IMR-90 (cell line): ENCODE measurements around the gene CDKL1. TPM values are rescaled to one million over a fixed set of nuclear protein-coding genes. Genes with fewer than 3 reads are reported as not detected.

Experiments used
- ATAC-seq: fragments of 200-7000 bp; cut with Tn5 transposase; 2 replicates; pipeline ENCODE4 v1.9.1; 2020; ENCODE audit warnings: low read depth, mild to moderate bottlenecking, moderate library complexity
- BruUV-seq: library from RNA; stranded (reverse); fragments of 400-500 nt; replicated peaks from 2 replicates; lab custom pipeline; 2021; lab: Mats Ljungman, UMichigan
- CTCF ChIA-PET: fragments of 300-600 bp; formaldehyde crosslinking; extraction: SDS; loops from one replicate; lab custom pipeline; 2021; ENCODE audit warnings: antibody characterized with exemption; lab: Yijun Ruan, JAX
- POLR2A ChIA-PET: fragments of 300-600 bp; sonication (Branson Sonifier 250); formaldehyde crosslinking; loops from one replicate; lab custom pipeline; 2022; ENCODE audit warnings: antibody characterized with exemption; ENCODE audit not compliant: unreplicated experiment; lab: Charles Lee
- DNase-seq: peaks from one replicate; pipeline ENCODE4 v3.0.0; 2013
- H2AFZ ChIP-seq: replicated peaks from 2 replicates; pipeline ENCODE3; 2013; ENCODE audit warnings: low read length, mild to moderate bottlenecking; ENCODE audit not compliant: poor library complexity
- H2AK5ac ChIP-seq: 2 replicates; pipeline ENCODE4 v1.6.1; 2013; ENCODE audit warnings: low read depth, low read length, inconsistent platforms
- H2AK9ac ChIP-seq: replicated peaks from 2 replicates; pipeline ENCODE3; 2013; ENCODE audit warnings: mild to moderate bottlenecking, low read depth, low read length, moderate library complexity; ENCODE audit not compliant: poor library complexity
- H2BK120ac ChIP-seq: 2 replicates; pipeline ENCODE4 v1.6.1; 2013; ENCODE audit warnings: low read depth, low read length, inconsistent platforms
- H2BK15ac ChIP-seq: 3 replicates; pipeline ENCODE4 v1.6.1; 2013; ENCODE audit warnings: low read depth, low read length, inconsistent platforms
- H2BK20ac ChIP-seq: 2 replicates; pipeline ENCODE4 v1.6.1; 2013; ENCODE audit warnings: low read depth, mild to moderate bottlenecking, inconsistent platforms, low read length, moderate library complexity
- H2BK5ac ChIP-seq: 2 replicates; pipeline ENCODE4 v1.6.1; 2013; ENCODE audit warnings: mild to moderate bottlenecking, low read depth, low read length, inconsistent platforms; ENCODE audit not compliant: poor library complexity, severe bottlenecking
- H3K14ac ChIP-seq: replicated peaks from 2 replicates; pipeline ENCODE4 v1.6.1; 2013; ENCODE audit warnings: low read depth, low read length, inconsistent platforms
- H3K18ac ChIP-seq: 2 replicates; pipeline ENCODE4 v1.6.1; 2013; ENCODE audit warnings: low read depth, low read length, control low read depth
- H3K23ac ChIP-seq: 2 replicates; pipeline ENCODE4 v1.6.1; 2013; ENCODE audit warnings: low read depth, low read length, inconsistent platforms
- H3K27ac ChIP-seq: 2 replicates; pipeline ENCODE4 v1.5.1; 2013; ENCODE audit warnings: mild to moderate bottlenecking, control low read depth, low read length; ENCODE audit not compliant: insufficient read depth
- H3K27me3 ChIP-seq: 2 replicates; pipeline ENCODE4 v1.6.1; 2013; ENCODE audit warnings: low read length; ENCODE audit not compliant: control insufficient read depth, insufficient read depth
- H3K36me3 ChIP-seq: 2 replicates; pipeline ENCODE4 v1.6.1; 2013; ENCODE audit warnings: low read length, mixed read lengths; ENCODE audit not compliant: control insufficient read depth, insufficient read depth
- H3K4ac ChIP-seq: 2 replicates; pipeline ENCODE4 v1.6.1; 2013; ENCODE audit warnings: low read depth, low read length, inconsistent platforms
- H3K4me1 ChIP-seq: 2 replicates; pipeline ENCODE4 v1.6.1; 2013; ENCODE audit warnings: low read length, mixed read lengths; ENCODE audit not compliant: control insufficient read depth, insufficient read depth
- H3K4me2 ChIP-seq: 2 replicates; pipeline ENCODE4 v1.6.1; 2013; ENCODE audit warnings: low read depth, mild to moderate bottlenecking, control low read depth, low read length, moderate library complexity
- H3K4me3 ChIP-seq: 2 replicates; pipeline ENCODE4 v1.5.1; 2013; ENCODE audit warnings: low read depth, mild to moderate bottlenecking, control low read depth, low read length, moderate library complexity; ENCODE audit not compliant: insufficient read depth
- H3K56ac ChIP-seq: 2 replicates; pipeline ENCODE4 v1.6.1; 2013; ENCODE audit warnings: low read length, inconsistent platforms; ENCODE audit not compliant: insufficient read depth; ENCODE audit errors: extremely low read depth
- H3K79me1 ChIP-seq, 2 experiments: 2 replicates each; pipeline ENCODE4 v1.6.1; 2013; ENCODE audit warnings: low read length in 2 of 2, inconsistent platforms in 1 of 2, low read depth in 1 of 2
- H3K9ac ChIP-seq: 2 replicates; pipeline ENCODE4 v1.6.1; 2013; ENCODE audit warnings: low read depth, low read length, control low read depth
- H3K9me1 ChIP-seq: 2 replicates; pipeline ENCODE4 v1.6.1; 2013; ENCODE audit warnings: low read length, inconsistent platforms; ENCODE audit not compliant: insufficient read depth
- H3K9me3 ChIP-seq: 2 replicates; pipeline ENCODE4 v1.6.1; 2013; ENCODE audit warnings: low read length; ENCODE audit not compliant: control insufficient read depth, insufficient read depth
- H4K20me1 ChIP-seq: 2 replicates; pipeline ENCODE4 v1.6.1; 2013; ENCODE audit warnings: low read length, inconsistent platforms; ENCODE audit not compliant: insufficient read depth
- H4K5ac ChIP-seq: 2 replicates; pipeline ENCODE4 v1.6.1; 2013; ENCODE audit warnings: mild to moderate bottlenecking, low read depth, low read length, control low read depth
- H4K8ac ChIP-seq, 2 experiments: 2 replicates each; pipeline ENCODE4 v1.6.1; 2013; ENCODE audit warnings: low read depth in 2 of 2, low read length in 2 of 2, control low read depth in 1 of 2, inconsistent platforms in 1 of 2
- H4K91ac ChIP-seq: 2 replicates; pipeline ENCODE4 v1.6.1; 2013; ENCODE audit warnings: low read depth, low read length, inconsistent platforms; ENCODE audit not compliant: insufficient read depth
- MXI1 ChIP-seq: IDR thresholded peaks from 2 replicates; pipeline ENCODE4 v1.6.1; 2012; ENCODE audit warnings: low read depth, mild to moderate bottlenecking, low read length, moderate library complexity, borderline replicate concordance
- WGBS, 2 experiments: methylation state at CpG; one replicate each; pipeline versions ENCODE4 v1.1.5 to v1.1.7; 2013; ENCODE audit warnings: missing lambda C conversion rate in 2 of 2; ENCODE audit not compliant: insufficient read length in 1 of 2; ENCODE audit errors: extremely low coverage in 2 of 2; 5-methylcytosine and 5-hydroxymethylcytosine counted together
- dilution Hi-C: fragments of 300-500 bp; cut with HindIII; formaldehyde crosslinking; loops from one replicate; pipeline ENCODE4 v1.14.3; 2018; ENCODE audit warnings: low sequenced_read_pairs; ENCODE audit not compliant: unreplicated experiment
- in situ Hi-C: fragments of 300-500 bp; cut with MboI; formaldehyde crosslinking; loops from 3 replicates; pipeline ENCODE4 v1.14.3; 2019; ENCODE audit warnings: low sequenced_read_pairs, inconsistent platforms, mixed read lengths
- intact Hi-C: fragments of 100-400 bp; cut with micrococcal nuclease; formaldehyde crosslinking; loops from 2 replicates; pipeline ENCODE4 v1.10.0; 2022
- polyA plus RNA-seq, 3 experiments: library from polyadenylated mRNA; depleted of rRNA; stranded (reverse); fragments of >200 nt; gene quantifications; 2 replicates each; pipeline ENCODE4 v1.2.3, GENCODE V29; 2012; ENCODE audit warnings: low replicate concordance in 1 of 3
- total RNA-seq: library from RNA; depleted of rRNA; stranded (reverse); fragments of >200 nt; gene quantifications from 2 replicates; pipeline ENCODE4 v1.2.3, GENCODE V29; 2012

Gene CDKL1
- total and polyA plus RNA-seq, 2 of the 4 experiments (the other 2 are of a cell fraction): 1.9 to 3.8 TPM

- BruUV-seq: no TSS peak
- Histone ChIP-seq H2AK5ac (no peak overlapping the region; the same call in none of the 2 replicates), H3K4me1 (peaks cover 21% of the 10 kb centered on the region), H4K5ac (no peak overlapping the region), H2AFZ (no peak overlapping the region), H3K36me3 (no peaks in the 10 kb centered on the region), H3K23ac (no peak overlapping the region), H3K9me3 (no peaks in the 10 kb centered on the region), H3K9ac (no peak overlapping the region), H3K4me2 (no peak overlapping the region), H3K27me3 (no peaks in the 10 kb centered on the region), H2BK5ac (no peak overlapping the region), H3K9me1 (peaks cover 17% of the 10 kb centered on the region), H3K4me3 (no peak overlapping the region), H3K79me1 (peaks cover 0 to 14% of the 10 kb centered on the region in 2 experiments; a peak in 2 of 4 replicates), H4K91ac (no peak overlapping the region), H4K20me1 (no peaks in the 10 kb centered on the region), H2AK9ac (peak overlapping the region; percentile 45), H3K18ac (no peak overlapping the region), H2BK15ac (no peak overlapping the region), H3K4ac (peak overlapping the region; percentile 33; the same call in 1 of the 2 replicates), H3K27ac (no peak overlapping the region), H4K8ac (no peak overlapping the region), H2BK120ac (no peak overlapping the region), H3K56ac (no peak overlapping the region), H2BK20ac (peak overlapping the region; percentile 48; the same call in 1 of the 2 replicates), H3K14ac (no peak overlapping the region)
- intact Hi-C loops (no loop called here), dilution Hi-C loops (no loop called here), in situ Hi-C loops (no loop called here)
- POLR2A ChIA-PET: no interaction called here
- CTCF ChIA-PET: no interaction called here
- WGBS, 2 experiments: 91% methylated on average over 8 of the region's 9 CpGs; no CpG with 5 or more reads in 1 of the 2 experiments
- TF ChIP-seq MXI1: no peak
- DNase-seq (no peak), ATAC-seq (no peak)
Measured at GRCh38 chr14:50340963-50341362, 55.7 kb downstream of the CDKL1 start.
